HG03565 (cell line): ENCODE data around the gene KCNC2.
"Not testable (repeated sequence)": the region's sequence is repeated elsewhere in the genome, so short reads cannot be mapped to it uniquely, and the experiment has no call there.

Experiments used
- ATAC-seq: cut with Tn5 transposase; IDR thresholded peaks from one replicate; pipeline ENCODE4 v1.9.1; 2021; ENCODE audit warnings: mild to moderate bottlenecking, moderate library complexity; ENCODE audit not compliant: unreplicated experiment

Gene KCNC2

DNA sequence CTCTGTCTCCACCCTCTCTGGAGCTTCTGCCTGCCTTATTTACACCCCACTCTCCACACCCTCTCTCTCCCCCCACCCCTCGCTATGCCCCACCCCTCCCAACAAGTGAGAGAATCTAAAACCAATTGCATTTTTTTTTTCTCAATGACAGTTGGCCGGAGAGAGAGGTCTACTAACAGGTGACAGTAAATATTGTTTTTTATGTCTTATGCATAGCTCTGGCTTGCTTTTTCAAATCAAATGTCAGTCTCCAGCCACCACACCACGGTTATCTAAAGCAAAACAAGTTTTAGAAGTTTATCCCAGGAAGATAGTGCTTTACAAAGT, at the start of gene KCNC2:
Gene KCNC2, minus strand, starts transcription at position 28 of the 327 bp plus-strand sequence.
- no peak for ATAC-seq

DNA sequence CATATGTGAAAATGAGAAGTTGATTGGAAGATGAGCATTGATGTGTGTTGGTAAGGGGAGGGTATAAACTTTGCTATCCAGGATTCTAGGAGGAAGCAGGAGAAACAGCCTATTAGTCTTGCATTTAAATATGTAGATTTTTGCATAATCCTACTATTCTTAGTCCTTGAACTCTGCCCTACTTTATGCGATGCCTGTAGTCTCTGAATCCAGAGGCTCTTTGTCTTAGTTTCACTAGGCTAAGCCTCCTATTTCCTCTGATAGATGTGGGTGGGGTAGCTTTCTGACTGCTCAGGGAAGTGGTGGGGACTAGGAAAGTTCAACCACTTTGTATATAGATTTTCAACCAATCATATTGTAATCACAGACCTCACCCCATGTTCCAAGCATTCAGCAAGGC, 49.5 kb upstream of the KCNC2 start:
- no peak for ATAC-seq

DNA sequence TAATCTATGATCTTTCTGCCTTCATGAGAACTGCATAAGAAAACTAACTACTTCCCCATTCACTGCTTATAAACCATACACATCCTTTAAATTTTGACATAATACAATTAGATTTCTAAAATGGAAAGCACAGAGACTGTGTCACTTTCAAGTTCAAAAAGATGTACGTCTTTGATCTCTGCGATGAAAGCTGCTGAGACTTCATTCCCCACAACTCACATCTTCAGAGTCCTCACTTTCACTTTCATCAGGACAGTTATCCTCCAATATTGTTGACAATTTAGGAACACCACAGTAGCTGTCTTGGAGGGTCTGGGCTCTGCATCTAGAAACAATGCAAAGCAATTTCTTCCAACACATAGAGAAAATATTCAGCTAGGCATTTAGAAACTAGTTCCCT, 47.9 kb upstream of the KCNC2 start:
- no peak for ATAC-seq

DNA sequence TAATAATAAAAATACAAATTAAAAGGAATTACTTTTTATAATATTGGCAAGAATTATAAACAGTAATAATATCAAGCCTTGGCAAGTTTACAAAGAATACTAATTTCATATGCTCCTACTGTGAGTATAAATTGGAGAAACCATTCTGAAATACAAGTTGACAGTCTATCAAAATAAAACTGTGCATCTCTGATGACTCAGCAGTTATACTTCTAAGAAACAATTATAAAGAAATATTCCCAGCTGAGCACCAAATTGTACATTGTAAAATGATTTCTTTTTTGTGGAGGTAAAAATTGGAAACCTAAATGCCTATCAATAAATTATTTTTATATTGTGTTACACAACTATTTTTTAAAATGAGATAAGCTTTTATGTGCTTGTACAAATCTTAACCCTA, 35.5 kb upstream of the KCNC2 start:
- no peak for ATAC-seq

- peak; percentile 95 for ATAC-seq
These were observed 30.3 kb upstream of the KCNC2 start for GRCh38 chr12:75239987-75240386.

GRCh38 chr12:75236206-75236605, 26.6 kb upstream of the KCNC2 start:
- no peak for ATAC-seq

- ATAC-seq: no peak
These were observed 17.5 kb upstream of the KCNC2 start for GRCh38 chr12:75227132-75227531.

GRCh38 chr12:75212072-75212471, 2.4 kb upstream of the KCNC2 start:
- no peak for ATAC-seq

GRCh38 chr12:75208856-75209811, 505 bp downstream of the KCNC2 start:
- ATAC-seq: no peak

GRCh38 chr12:75207338-75208083, 2.1 kb downstream of the KCNC2 start:
- ATAC-seq: no peak

- ATAC-seq: no peak
These were observed 4.1 kb downstream of the KCNC2 start for GRCh38 chr12:75205558-75205957.

GRCh38 chr12:75196865-75197264, 12.8 kb downstream of the KCNC2 start:
- no peak for ATAC-seq

GRCh38 chr12:75196408-75196807, 13.2 kb downstream of the KCNC2 start:
- no peak for ATAC-seq

GRCh38 chr12:75194250-75194649, 15.4 kb downstream of the KCNC2 start:
- ATAC-seq: no peak

DNA sequence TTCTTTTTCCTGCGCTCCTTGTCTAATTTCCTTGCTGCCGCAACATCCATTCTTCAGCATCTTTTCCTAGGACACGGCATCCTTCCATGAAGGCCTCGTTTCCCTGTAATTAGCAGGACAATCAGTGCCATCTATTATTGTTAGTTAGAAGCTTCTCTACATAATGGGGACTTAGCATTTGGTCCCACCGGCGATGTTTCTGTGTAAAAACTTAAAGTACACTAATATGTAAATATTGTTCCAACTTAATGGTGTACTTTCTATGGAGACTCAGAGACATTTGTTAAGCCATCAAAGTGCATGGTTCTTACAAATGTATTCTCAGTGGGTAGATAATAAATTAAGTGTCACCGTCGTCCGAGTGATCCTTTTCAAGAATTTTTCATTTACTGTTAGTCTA, 17.4 kb downstream of the KCNC2 start:
- no peak for ATAC-seq

DNA sequence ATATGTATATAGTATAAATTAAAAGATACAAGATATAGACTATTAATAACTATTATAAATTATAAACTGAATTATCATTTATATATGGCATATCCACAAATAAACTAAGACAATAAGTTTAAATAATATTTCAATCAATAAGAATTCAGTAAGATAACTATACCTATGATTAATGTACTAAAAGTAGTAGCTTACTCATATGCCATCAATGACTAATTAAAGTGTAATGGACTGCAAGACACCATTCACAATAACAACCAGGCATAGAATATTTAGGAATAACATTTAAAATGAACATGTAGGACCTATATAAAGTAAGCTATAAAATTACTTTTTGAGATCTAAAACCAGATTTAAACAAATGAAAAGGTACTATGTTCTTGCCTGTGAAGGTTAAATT, 18.8 kb downstream of the KCNC2 start:
- no peak for ATAC-seq

DNA sequence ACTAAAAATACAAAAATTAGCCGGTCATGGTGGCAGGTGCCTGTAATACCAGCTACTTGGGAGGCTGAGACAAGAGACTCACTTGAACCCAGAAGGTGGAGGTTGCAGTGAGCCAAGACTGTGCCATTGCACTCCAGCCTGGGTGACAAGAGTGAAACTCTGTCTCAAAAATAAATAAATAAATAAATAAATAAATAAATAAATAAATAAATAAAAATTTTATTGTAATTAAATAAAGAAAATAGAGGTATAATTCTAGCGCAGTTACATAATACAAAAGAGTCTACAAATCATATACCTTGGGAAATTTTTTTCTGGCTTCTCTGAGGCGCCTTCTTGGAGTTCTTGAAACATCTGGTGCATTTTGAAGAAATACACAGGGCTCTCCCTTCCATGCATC, 23.8 kb downstream of the KCNC2 start:
- ATAC-seq: not testable (repeated sequence)

DNA sequence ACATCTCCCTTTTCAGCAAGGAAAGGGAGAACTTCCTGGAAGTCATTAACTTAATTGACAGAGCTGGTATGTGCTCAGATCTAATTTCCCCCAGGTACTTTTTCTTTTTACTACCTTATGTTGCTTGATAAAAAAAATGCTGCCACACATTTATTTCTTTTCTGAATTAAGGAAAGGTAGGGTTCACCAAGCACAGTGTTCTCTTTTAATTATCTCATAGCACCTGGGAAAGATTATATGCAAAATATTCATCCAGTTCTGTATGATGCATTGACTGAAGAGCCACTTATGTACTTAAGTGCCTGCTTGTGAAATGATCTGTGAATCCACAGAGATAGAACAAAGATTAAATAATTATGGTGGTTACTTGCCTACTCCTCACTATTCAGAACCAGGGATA, 25.1 kb downstream of the KCNC2 start:
- no peak for ATAC-seq

DNA sequence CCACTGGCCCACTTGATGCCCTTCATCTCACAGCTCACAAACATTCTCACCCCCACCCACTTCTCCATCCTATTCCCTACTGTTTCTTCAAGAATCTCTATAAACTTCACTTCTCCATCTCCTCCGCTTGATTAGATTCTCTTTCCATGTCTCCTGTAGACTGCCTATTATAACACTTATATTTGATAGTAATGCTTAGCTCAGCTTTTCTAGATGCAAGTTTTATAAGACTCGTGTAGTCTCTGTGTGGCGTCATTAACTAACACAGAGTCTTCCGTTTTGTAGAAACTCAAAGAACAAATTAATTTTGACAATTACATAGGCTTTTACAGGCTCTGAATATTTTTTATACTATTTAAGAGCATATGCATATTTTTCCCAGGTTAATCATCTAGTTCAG, 25.7 kb downstream of the KCNC2 start:
- no peak for ATAC-seq

- peak; percentile 84 for ATAC-seq
These were observed 31.6 kb downstream of the KCNC2 start for GRCh38 chr12:75177997-75178396.

DNA sequence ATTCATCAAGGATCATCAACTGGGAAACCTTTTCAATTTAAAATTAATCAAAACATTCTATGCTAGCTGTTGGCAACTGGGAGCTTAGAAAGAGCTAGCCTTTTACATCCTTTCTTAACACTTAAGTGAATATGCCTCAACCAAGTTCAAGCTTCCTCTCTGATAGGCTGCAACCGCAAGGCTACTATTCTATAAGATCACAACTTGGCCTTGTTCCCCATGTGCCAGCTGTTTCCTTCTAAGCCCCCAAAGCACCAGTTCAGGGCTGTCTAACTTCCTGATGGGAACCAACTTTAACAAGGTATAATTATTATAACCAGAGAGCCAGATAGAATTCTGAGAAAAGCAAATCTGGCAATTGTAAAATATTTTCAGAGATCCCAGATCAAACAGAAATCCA, 37.0 kb downstream of the KCNC2 start:
- no peak for ATAC-seq

DNA sequence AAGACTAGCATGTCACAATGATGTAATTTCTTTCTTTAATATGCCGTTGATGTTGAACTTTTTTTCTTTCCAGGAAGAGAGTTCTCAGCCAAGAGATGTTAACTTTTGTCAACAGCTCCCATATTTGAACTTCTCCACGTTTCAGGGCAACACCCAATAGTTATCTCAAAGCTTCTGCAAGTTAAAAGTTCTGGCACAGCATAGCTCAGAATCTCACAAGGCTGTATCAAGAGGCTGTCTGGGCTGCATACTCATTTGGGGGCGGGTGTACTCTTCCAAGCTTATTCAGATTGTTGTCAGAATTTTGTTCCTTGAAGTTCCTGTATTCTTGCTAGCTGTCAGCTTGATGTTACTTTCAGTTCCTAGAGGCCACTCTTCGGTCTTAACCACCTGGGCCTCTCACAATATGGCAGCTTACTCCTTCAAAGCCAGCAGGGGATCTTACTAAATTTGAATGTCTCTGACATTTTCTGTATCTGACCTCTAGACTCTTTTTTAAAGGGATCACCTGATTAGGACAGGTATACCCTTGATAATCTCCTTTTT, 38.9 kb downstream of the KCNC2 start:
- peak; percentile 41 for ATAC-seq
